ENCODE data around the gene UNC119.

UNC119 gene

GRCh38 chr17:28573040-28573380 is 20.6 kb upstream of the UNC119 start:
- no peak for DNase-seq (ENCODE audit: low read depth, low spot score)

GRCh38 chr17:28572259-28573039 is 20.0 kb upstream of the UNC119 start:
- no peak for DNase-seq (ENCODE audit: low read depth, low spot score)

GRCh38 chr17:28571361-28572122 is 19.1 kb upstream of the UNC119 start, which contains the start of gene PIGS:
TSS of gene PIGS (minus strand) at chr17:28571524. CDS start at chr17:28571496, 28 bp downstream.
- peak; percentile 76 for DNase-seq (ENCODE audit: low read depth, low spot score)

- DNase-seq (ENCODE audit: low read depth, low spot score): no peak
Measured at GRCh38 chr17:28570716-28571360, 18.4 kb upstream of the UNC119 start.

- DNase-seq (ENCODE audit: low read depth, low spot score): no peak
Measured at GRCh38 chr17:28569446-28569845, 17.0 kb upstream of the UNC119 start.

GRCh38 chr17:28567604-28568003 is 15.2 kb upstream of the UNC119 start:
- DNase-seq (ENCODE audit: low read depth, low spot score): no peak

- no peak for DNase-seq (ENCODE audit: low read depth, low spot score)
Measured at GRCh38 chr17:28563475-28563874, 11.1 kb upstream of the UNC119 start.

GRCh38 chr17:28555022-28555421 is 2.6 kb upstream of the UNC119 start:
- DNase-seq (ENCODE audit: low read depth, low spot score): no peak

GRCh38 chr17:28554565-28554964 is 2.1 kb upstream of the UNC119 start:
- no peak for DNase-seq (ENCODE audit: low read depth, low spot score)

- no peak for DNase-seq (ENCODE audit: low read depth, low spot score)
Measured at GRCh38 chr17:28553000-28553505, 629 bp upstream of the UNC119 start.

GRCh38 chr17:28551421-28552175 is 826 bp downstream of the UNC119 start:
- DNase-seq (ENCODE audit: low read depth, low spot score): no peak

- no peak for DNase-seq (ENCODE audit: low read depth, low spot score)
Measured at GRCh38 chr17:28550858-28551257, 1.6 kb downstream of the UNC119 start.

GRCh38 chr17:28549236-28550132 is 2.9 kb downstream of the UNC119 start:
- no peak for DNase-seq (ENCODE audit: low read depth, low spot score)

GRCh38 chr17:28548417-28549130 is 3.9 kb downstream of the UNC119 start:
- DNase-seq (ENCODE audit: low read depth, low spot score): no peak

GRCh38 chr17:28547623-28548416 is 4.6 kb downstream of the UNC119 start:
- no peak for DNase-seq (ENCODE audit: low read depth, low spot score)

- no peak for DNase-seq (ENCODE audit: low read depth, low spot score)
Measured at GRCh38 chr17:28547096-28547622, 5.3 kb downstream of the UNC119 start.

GRCh38 chr17:28545787-28546415 is 6.5 kb downstream of the UNC119 start:
- no peak for DNase-seq (ENCODE audit: low read depth, low spot score)

- DNase-seq (ENCODE audit: low read depth, low spot score): no peak
Measured at GRCh38 chr17:28545141-28545503, 7.3 kb downstream of the UNC119 start.
